CD14-positive monocyte (primary cell): ENCODE data around the gene EPS15. TPM values are rescaled to one million over a fixed set of nuclear protein-coding genes. Genes with fewer than 3 reads are reported as not detected.

Experiments
- DNase-seq, 3 donors: peaks; one replicate each; pipeline ENCODE4 v3.0.0-alpha.2; 2011 to 2022
- H2AFZ ChIP-seq: 2 replicates; pipeline ENCODE4 v1.6.0; 2012; ENCODE audit warnings: mild to moderate bottlenecking, low read depth, low read length, inconsistent platforms; ENCODE audit not compliant: insufficient read depth, poor library complexity, severe bottlenecking
- H3K27ac ChIP-seq, 2 donors: 1 replicate in 1 of 2; 2 replicates in 1 of 2; pipeline ENCODE4 v1.5.1; 2012 to 2013; ENCODE audit warnings: low read length in 2 of 2, control low read depth in 1 of 2, inconsistent platforms in 1 of 2, low read depth in 1 of 2, mild to moderate bottlenecking in 1 of 2
- H3K27me3 ChIP-seq, 2 donors: one replicate each; pipeline versions ENCODE4 v1.6.0 to v1.6.1; 2011 to 2013; ENCODE audit warnings: low read length in 2 of 2; ENCODE audit not compliant: control insufficient read depth in 2 of 2, insufficient read depth in 2 of 2
- H3K36me3 ChIP-seq, 2 donors: replicated peaks in 1 of 2; 1 replicate in 1 of 2; 2 replicates in 1 of 2; pipeline versions ENCODE4 v1.5.1 to v1.6.1; 2012 to 2013; ENCODE audit warnings: low read length in 2 of 2, control low read depth in 1 of 2, inconsistent platforms in 1 of 2, mild to moderate bottlenecking in 1 of 2; ENCODE audit not compliant: insufficient read depth in 2 of 2, control insufficient read depth in 1 of 2
- H3K4me1 ChIP-seq, 2 donors: 1 replicate in 1 of 2; 2 replicates in 1 of 2; pipeline versions ENCODE4 v1.5.1 to v1.6.1; 2012 to 2013; ENCODE audit warnings: low read length in 2 of 2, control low read depth in 1 of 2, inconsistent platforms in 1 of 2, mild to moderate bottlenecking in 1 of 2, moderate library complexity in 1 of 2; ENCODE audit not compliant: insufficient read depth in 2 of 2, control insufficient read depth in 1 of 2
- H3K4me2 ChIP-seq: replicated peaks from 2 replicates; pipeline ENCODE3; 2012; ENCODE audit warnings: low read length, moderate library complexity, mild to moderate bottlenecking; ENCODE audit not compliant: poor library complexity, severe bottlenecking; ENCODE audit errors: extremely low read depth
- H3K4me3 ChIP-seq, 3 experiments: fragments of 200-600 bp in 1 of 3; sonication (generic) in 1 of 3; replicated peaks in 1 of 3; 1 replicate in 2 of 3; 2 replicates in 1 of 3; pipeline ENCODE4 v1.5.1; 2011 to 2013; ENCODE audit warnings: low read length in 3 of 3, mild to moderate bottlenecking in 3 of 3, control low read depth in 2 of 3, low read depth in 2 of 3, inconsistent platforms in 1 of 3, moderate library complexity in 1 of 3
- H3K79me2 ChIP-seq: 2 replicates; pipeline ENCODE4 v1.6.0; 2012; ENCODE audit warnings: mild to moderate bottlenecking, control low read depth, inconsistent platforms, low read length, moderate library complexity; ENCODE audit not compliant: insufficient read depth
- H3K9ac ChIP-seq: 2 replicates; pipeline ENCODE4 v1.6.0; 2017; ENCODE audit warnings: low read length, mild to moderate bottlenecking; ENCODE audit not compliant: insufficient read depth, poor library complexity, severe bottlenecking
- H3K9me3 ChIP-seq, 2 donors: replicated peaks in 1 of 2; 1 replicate in 1 of 2; 2 replicates in 1 of 2; pipeline versions ENCODE4 v1.5.1 to v1.6.1; 2012 to 2013; ENCODE audit warnings: low read length in 2 of 2, control low read depth in 1 of 2; ENCODE audit not compliant: control insufficient read depth in 1 of 2, insufficient read depth in 1 of 2
- H4K20me1 ChIP-seq: 2 replicates; pipeline ENCODE4 v1.6.0; 2012; ENCODE audit warnings: mild to moderate bottlenecking, low read length, control low read depth, moderate library complexity; ENCODE audit not compliant: insufficient read depth
- H3K27ac Mint-ChIP-seq, 7 donors: one replicate each; pipeline ENCODE4 v1.8.0; 2020; ENCODE audit warnings: mild to moderate bottlenecking in 7 of 7, mixed read lengths in 7 of 7, moderate library complexity in 6 of 7, inconsistent platforms in 2 of 7
- H3K27me3 Mint-ChIP-seq, 3 donors: one replicate each; pipeline ENCODE4 v1.8.0; 2021 to 2022; ENCODE audit warnings: low read depth in 3 of 3, mild to moderate bottlenecking in 3 of 3, mixed read lengths in 3 of 3, moderate library complexity in 3 of 3, inconsistent platforms in 1 of 3
- H3K36me3 Mint-ChIP-seq, 2 donors: one replicate each; pipeline ENCODE4 v1.8.0; 2020; ENCODE audit warnings: mixed read lengths in 2 of 2, inconsistent platforms in 1 of 2, mild to moderate bottlenecking in 1 of 2
- H3K4me1 Mint-ChIP-seq: one replicate; pipeline ENCODE4 v1.8.0; 2020; ENCODE audit warnings: mild to moderate bottlenecking, mixed read lengths
- H3K4me3 Mint-ChIP-seq, 2 donors: one replicate each; pipeline ENCODE4 v1.8.0; 2020; ENCODE audit warnings: mild to moderate bottlenecking in 2 of 2, mixed read lengths in 2 of 2, moderate library complexity in 1 of 2
- H3K9me3 Mint-ChIP-seq, 7 donors: one replicate each; pipeline ENCODE4 v1.8.0; 2020 to 2022; ENCODE audit warnings: mixed read lengths in 7 of 7, mild to moderate bottlenecking in 6 of 7, moderate library complexity in 6 of 7, inconsistent platforms in 2 of 7
- WGBS: methylation state at CpG from one replicate; pipeline ENCODE4 v1.1.5; 2013; ENCODE audit warnings: missing lambda C conversion rate; ENCODE audit not compliant: insufficient coverage; 5-methylcytosine and 5-hydroxymethylcytosine counted together
- intact Hi-C, 2 donors: fragments of 100-400 bp; cut with micrococcal nuclease; formaldehyde crosslinking; loops; one replicate each; pipeline versions ENCODE4 v1.15.0 to v1.15.1; 2023
- polyA plus RNA-seq, 3 donors: library from polyadenylated mRNA; depleted of rRNA in 1 of 3; unstranded in 2 of 3; stranded (reverse) in 1 of 3; fragments of 300-500 nt in 2 of 3; fragments of >200 nt in 1 of 3; fragmentation: Illumina TruSeq in 2 of 3; gene quantifications; 1 replicate in 2 of 3; 2 replicates in 1 of 3; pipeline ENCODE4 v1.2.3, GENCODE V29; 2012 to 2021
- TF ChIP-seq, protein P1 (sequence below): fragments of 200-600 bp; IDR thresholded peaks from one replicate; pipeline ENCODE4 v1.8.0; 2022; ENCODE audit warnings: antibody characterized with exemption, mild to moderate bottlenecking

EPS15 gene
- polyA plus RNA-seq, 3 donors: 26.7 to 53.6 (median 36.4) TPM

DNA sequence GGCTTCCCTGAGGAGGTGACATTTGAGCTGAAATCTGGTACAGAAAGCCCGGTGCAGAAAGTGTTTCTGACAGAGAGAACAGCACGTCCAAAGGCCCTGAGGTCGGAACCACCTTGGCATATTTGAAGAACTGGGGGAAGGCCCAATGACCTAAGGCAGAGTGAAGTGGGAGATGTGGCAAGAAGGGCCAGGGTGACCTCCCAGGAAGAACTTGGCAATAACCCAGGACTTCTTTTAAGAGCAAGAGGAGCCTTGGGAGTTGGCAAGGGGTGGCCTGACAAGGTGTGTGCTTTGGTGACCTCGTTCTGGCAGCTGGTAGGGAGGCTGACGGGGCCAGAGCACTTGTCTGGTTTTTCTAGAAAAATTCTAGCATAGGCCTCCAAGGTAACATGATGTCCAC lies 212.1 kb downstream of the EPS15 start:
- Histone ChIP-seq H2AFZ (no peak overlapping the region), H3K36me3 (no peaks in the 10 kb centered on the region), H4K20me1 (no peaks in the 10 kb centered on the region), H3K79me2 (no peaks in the 10 kb centered on the region), H3K27me3 (no peaks in the 10 kb centered on the region), H3K9me3 (no peaks in the 10 kb centered on the region), H3K27ac (no peak overlapping the region), H3K4me1 (peaks cover 8 to 13% of the 10 kb centered on the region in 2 donors), H3K9ac (no peak overlapping the region), H3K4me2 (no peak overlapping the region), H3K4me3 (no peak overlapping the region)
- H3K9me3 Mint-ChIP-seq: no peaks in the 10 kb centered on the region
- intact Hi-C loops: no loop called here
- peaks cover 19% of the 10 kb centered on the region for H3K4me1 Mint-ChIP-seq
- H3K4me3 Mint-ChIP-seq: no peak overlapping the region
- TF ChIP-seq, protein P1, sequence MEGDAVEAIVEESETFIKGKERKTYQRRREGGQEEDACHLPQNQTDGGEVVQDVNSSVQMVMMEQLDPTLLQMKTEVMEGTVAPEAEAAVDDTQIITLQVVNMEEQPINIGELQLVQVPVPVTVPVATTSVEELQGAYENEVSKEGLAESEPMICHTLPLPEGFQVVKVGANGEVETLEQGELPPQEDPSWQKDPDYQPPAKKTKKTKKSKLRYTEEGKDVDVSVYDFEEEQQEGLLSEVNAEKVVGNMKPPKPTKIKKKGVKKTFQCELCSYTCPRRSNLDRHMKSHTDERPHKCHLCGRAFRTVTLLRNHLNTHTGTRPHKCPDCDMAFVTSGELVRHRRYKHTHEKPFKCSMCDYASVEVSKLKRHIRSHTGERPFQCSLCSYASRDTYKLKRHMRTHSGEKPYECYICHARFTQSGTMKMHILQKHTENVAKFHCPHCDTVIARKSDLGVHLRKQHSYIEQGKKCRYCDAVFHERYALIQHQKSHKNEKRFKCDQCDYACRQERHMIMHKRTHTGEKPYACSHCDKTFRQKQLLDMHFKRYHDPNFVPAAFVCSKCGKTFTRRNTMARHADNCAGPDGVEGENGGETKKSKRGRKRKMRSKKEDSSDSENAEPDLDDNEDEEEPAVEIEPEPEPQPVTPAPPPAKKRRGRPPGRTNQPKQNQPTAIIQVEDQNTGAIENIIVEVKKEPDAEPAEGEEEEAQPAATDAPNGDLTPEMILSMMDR: no peak
- no peak overlapping the region for H3K27ac Mint-ChIP-seq
- 94% methylated on average over 3 of the region's 5 CpGs for WGBS
- no peak for DNase-seq
- H3K27me3 Mint-ChIP-seq: peaks cover 1 to 5% (median 4%) of the 10 kb centered on the region in 3 donors
- H3K36me3 Mint-ChIP-seq: no peaks in the 10 kb centered on the region

DNA sequence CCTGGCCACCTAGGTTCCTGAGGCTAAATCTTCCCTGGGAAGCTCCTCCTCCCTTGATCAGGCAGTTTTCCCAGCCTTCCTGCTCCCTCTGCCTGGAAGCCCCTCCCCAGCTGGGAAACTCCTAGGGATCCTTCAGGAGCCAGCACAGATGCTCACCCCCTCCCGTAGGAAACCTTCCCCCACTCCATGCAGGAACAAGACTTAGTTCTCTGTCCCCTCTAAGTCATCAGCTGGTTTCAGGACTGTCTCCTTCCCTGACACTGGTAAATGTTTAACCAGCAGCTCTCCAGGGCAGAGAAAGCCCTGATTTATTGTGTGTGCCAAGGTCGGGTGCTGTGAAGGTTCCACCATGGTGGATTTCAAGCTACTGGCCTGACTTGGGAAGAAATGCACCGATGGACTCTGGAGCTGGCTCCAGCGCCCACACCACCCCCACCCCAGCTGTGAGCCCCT lies 213.7 kb downstream of the EPS15 start:
- H3K4me1 Mint-ChIP-seq: peaks cover 12% of the 10 kb centered on the region
- peaks cover 1 to 7% (median 5%) of the 10 kb centered on the region in 3 donors for H3K27me3 Mint-ChIP-seq
- no peak for DNase-seq
- H3K27ac ChIP-seq: no peak overlapping the region
- H3K27ac Mint-ChIP-seq: no peak overlapping the region
- H3K79me2 ChIP-seq: no peaks in the 10 kb centered on the region
- intact Hi-C loops: no loop called here
- peaks cover 0 to 1% (median 0%) of the 10 kb centered on the region in 7 donors for H3K9me3 Mint-ChIP-seq
- no peaks in the 10 kb centered on the region for H3K9me3 ChIP-seq
- H3K36me3 ChIP-seq: no peaks in the 10 kb centered on the region
- H3K4me3 ChIP-seq: no peak overlapping the region
- no peak overlapping the region for H3K9ac ChIP-seq
- no peaks in the 10 kb centered on the region for H3K36me3 Mint-ChIP-seq
- TF ChIP-seq, protein P1: no peak
- H4K20me1 ChIP-seq: no peaks in the 10 kb centered on the region
- H3K4me3 Mint-ChIP-seq: no peak overlapping the region
- H3K27me3 ChIP-seq: no peaks in the 10 kb centered on the region
- no peak overlapping the region for H3K4me2 ChIP-seq
- WGBS: 100% methylated on average over 1 of the region's 4 CpGs
- peaks cover 7 to 8% of the 10 kb centered on the region in 2 donors for H3K4me1 ChIP-seq
- H2AFZ ChIP-seq: no peak overlapping the region
